B cell (primary cell): Measurements from ENCODE around the gene PGK2. TPM values are rescaled to one million over a fixed set of nuclear protein-coding genes. Genes with fewer than 3 reads are reported as not detected.

Experiments
- ATAC-seq: fragments of 200-7000 bp; cut with Tn5 transposase; one replicate; pipeline ENCODE4 v1.10.0; 2021; ENCODE audit warnings: low read depth, mild to moderate bottlenecking, moderate number of reproducible peaks, moderate library complexity
- CTCF ChIA-PET: fragments of 350-600 bp; sonication (Branson Sonifier 250); formaldehyde crosslinking; loops from one replicate; lab custom pipeline; 2021; ENCODE audit warnings: antibody characterized with exemption, inconsistent platforms; lab: Charles Lee
- POLR2A ChIA-PET: fragments of 350-600 bp; sonication (Branson Sonifier 250); formaldehyde crosslinking; loops from one replicate; lab custom pipeline; 2021; ENCODE audit warnings: antibody characterized with exemption; lab: Charles Lee
- DNase-seq: peaks from one replicate; pipeline ENCODE4 v3.0.0; 2013
- H2AFZ ChIP-seq: 2 replicates; pipeline ENCODE4 v1.6.1; 2012; ENCODE audit warnings: mild to moderate bottlenecking, low read depth, low read length; ENCODE audit not compliant: insufficient read depth, poor library complexity, severe bottlenecking
- H3K27ac ChIP-seq, 2 donors: 1 replicate in 1 of 2; 2 replicates in 1 of 2; pipeline ENCODE4 v1.5.1; 2012 to 2013; ENCODE audit warnings: low read length in 2 of 2, mild to moderate bottlenecking in 2 of 2, moderate library complexity in 1 of 2
- H3K27me3 ChIP-seq, 4 experiments: fragments of 200-600 bp in 1 of 4; sonication (generic) in 1 of 4; replicated peaks in 1 of 4; 1 replicate in 2 of 4; 2 replicates in 2 of 4; pipeline versions ENCODE4 v1.6.1 to v1.7.0; 2013 to 2016; ENCODE audit warnings: low read length in 3 of 4, mild to moderate bottlenecking in 2 of 4, mixed read lengths in 1 of 4, moderate library complexity in 1 of 4; ENCODE audit not compliant: insufficient read depth in 4 of 4, control insufficient read depth in 3 of 4; ENCODE audit errors: control extremely low read depth in 1 of 4
- H3K36me3 ChIP-seq, 2 experiments: replicated peaks in 1 of 2; 1 replicate in 1 of 2; 2 replicates in 1 of 2; pipeline versions ENCODE4 v1.6.1 to v1.7.1; 2013; ENCODE audit warnings: low read length in 1 of 2; ENCODE audit not compliant: insufficient read depth in 2 of 2, control insufficient read depth in 1 of 2; ENCODE audit errors: control extremely low read depth in 1 of 2, extremely low read depth in 1 of 2
- H3K4me1 ChIP-seq, 2 donors: fragments of 200-600 bp in 1 of 2; sonication (generic) in 1 of 2; 1 replicate in 1 of 2; 2 replicates in 1 of 2; pipeline versions ENCODE4 v1.5.1 to v1.6.1; 2013 to 2017; ENCODE audit warnings: low read length in 2 of 2; ENCODE audit not compliant: control insufficient read depth in 2 of 2, insufficient read depth in 2 of 2
- H3K4me2 ChIP-seq: replicated peaks from 2 replicates; pipeline ENCODE3; 2012; ENCODE audit warnings: mild to moderate bottlenecking, low read depth, low read length; ENCODE audit not compliant: poor library complexity, severe bottlenecking
- H3K4me3 ChIP-seq, 5 experiments: fragments of 200-600 bp in 1 of 5; sonication (generic) in 1 of 5; 1 replicate in 3 of 5; 2 replicates in 2 of 5; pipeline versions ENCODE4 v1.5.1 to v1.7.0; 2011 to 2016; ENCODE audit warnings: low read length in 4 of 5, mild to moderate bottlenecking in 4 of 5, low read depth in 2 of 5, control low read depth in 1 of 5, moderate library complexity in 1 of 5; ENCODE audit not compliant: insufficient read depth in 1 of 5; ENCODE audit errors: control extremely low read depth in 1 of 5, extremely low read depth in 1 of 5
- H3K79me2 ChIP-seq: fragments of 200-600 bp; sonication (generic); one replicate; pipeline ENCODE4 v1.6.0; 2016; ENCODE audit warnings: low read length; ENCODE audit not compliant: control insufficient read depth, insufficient read depth
- H3K9ac ChIP-seq: fragments of 200-600 bp; sonication (generic); 2 replicates; pipeline ENCODE4 v1.6.1; 2017; ENCODE audit warnings: mild to moderate bottlenecking, low read length, moderate library complexity
- H3K9me3 ChIP-seq, 3 donors: one replicate each; pipeline versions ENCODE4 v1.6.1 to v1.7.1; 2013; ENCODE audit warnings: low read length in 2 of 3; ENCODE audit not compliant: control insufficient read depth in 2 of 3, insufficient read depth in 1 of 3; ENCODE audit errors: control extremely low read depth in 1 of 3
- H4K20me1 ChIP-seq: 2 replicates; pipeline ENCODE4 v1.6.0; 2012; ENCODE audit warnings: mild to moderate bottlenecking, low read length; ENCODE audit not compliant: insufficient read depth, control insufficient read depth, poor library complexity, severe bottlenecking
- H3K27ac Mint-ChIP-seq: one replicate; pipeline ENCODE4 v1.8.0; 2021; ENCODE audit warnings: mixed read lengths
- H3K27me3 Mint-ChIP-seq: one replicate; pipeline ENCODE4 v1.8.0; 2021; ENCODE audit warnings: mixed read lengths
- H3K4me1 Mint-ChIP-seq: one replicate; pipeline ENCODE4 v1.8.0; 2021; ENCODE audit warnings: mixed read lengths
- H3K4me3 Mint-ChIP-seq: one replicate; pipeline ENCODE4 v1.8.0; 2021; ENCODE audit warnings: mixed read lengths
- H3K9me3 Mint-ChIP-seq: one replicate; pipeline ENCODE4 v1.8.0; 2022; ENCODE audit warnings: mixed read lengths; ENCODE audit not compliant: insufficient read depth
- CTCF ChIP-seq: fragments of 200-600 bp; IDR thresholded peaks from one replicate; pipeline ENCODE4 v1.8.0; 2022; ENCODE audit warnings: antibody characterized with exemption, mild to moderate bottlenecking
- EZH2 ChIP-seq: IDR thresholded peaks from 2 replicates; pipeline ENCODE4 v1.6.1; 2012; ENCODE audit warnings: borderline replicate concordance, low read depth, mild to moderate bottlenecking, moderate library complexity, low read length; ENCODE audit not compliant: insufficient read depth, poor library complexity, severe bottlenecking
- WGBS: methylation state at CpG from one replicate; pipeline ENCODE4 v1.1.5; 2013; ENCODE audit warnings: missing lambda C conversion rate; ENCODE audit not compliant: insufficient coverage; 5-methylcytosine and 5-hydroxymethylcytosine counted together
- intact Hi-C: fragments of 100-400 bp; cut with micrococcal nuclease; formaldehyde crosslinking; loops from one replicate; pipeline ENCODE4 v1.10.0; 2022
- polyA plus RNA-seq: library from polyadenylated mRNA; depleted of rRNA; stranded (reverse); fragments of >200 nt; gene quantifications from 2 replicates; pipeline ENCODE4 v1.2.3, GENCODE V29; 2012
- total RNA-seq, 2 donors: library from RNA; stranded (reverse); fragments of 120-200 nt in 1 of 2; gene quantifications; 1 replicate in 1 of 2; 2 replicates in 1 of 2; pipeline versions ENCODE4 v1.2.3 to v1.2.4, GENCODE V29; 2013 to 2022

Gene PGK2
- total and polyA plus RNA-seq, 2 donors (not counting 1 experiment from before 2014, with no cell fraction given), result not detected

- CTCF ChIA-PET, result no interaction called here
- Histone ChIP-seq H3K27me3 (no peaks in the 10 kb centered on the region), H4K20me1 (no peaks in the 10 kb centered on the region), H3K36me3 (no peaks in the 10 kb centered on the region), H3K4me3 (no peak overlapping the region), H3K79me2 (no peaks in the 10 kb centered on the region), H3K9me3 (no peaks in the 10 kb centered on the region), H3K4me2 (no peak overlapping the region), H2AFZ (no peak overlapping the region), H3K9ac (no peak overlapping the region), H3K27ac (no peak overlapping the region), H3K4me1 (no peaks in the 10 kb centered on the region)
- Mint-ChIP-seq H3K4me1 (no peaks in the 10 kb centered on the region), H3K4me3 (no peak overlapping the region), H3K9me3 (no peaks in the 10 kb centered on the region), H3K27me3 (no peaks in the 10 kb centered on the region), H3K27ac (no peak overlapping the region)
- intact Hi-C loops, result no loop called here
- WGBS, result 100% methylated on average over 1 of the region's 2 CpGs
- ATAC-seq (no peak), DNase-seq (no peak)
- TF ChIP-seq EZH2, result no peak
- no peak for TF ChIP-seq CTCF
- POLR2A ChIA-PET, result no interaction called here
Measured at GRCh38 chr6:49815166-49815565, 28.1 kb upstream of the PGK2 start.

GRCh38 chr6:49813248-49813647 is 26.2 kb upstream of the PGK2 start:
- no peak overlapping the region for H2AFZ ChIP-seq
- H3K79me2 ChIP-seq, result no peaks in the 10 kb centered on the region
- no peak overlapping the region for H3K27ac ChIP-seq
- CTCF ChIA-PET, result no interaction called here
- Mint-ChIP-seq H3K27me3 (no peaks in the 10 kb centered on the region), H3K4me3 (no peak overlapping the region), H3K9me3 (no peaks in the 10 kb centered on the region), H3K27ac (no peak overlapping the region), H3K4me1 (no peaks in the 10 kb centered on the region)
- no peak overlapping the region for H3K4me3 ChIP-seq
- no peak for DNase-seq
- no peaks in the 10 kb centered on the region for H3K9me3 ChIP-seq
- H3K36me3 ChIP-seq, result no peaks in the 10 kb centered on the region
- no peak for ATAC-seq
- 68% methylated on average over 2 of the region's 2 CpGs for WGBS
- intact Hi-C loops, result no loop called here
- no peaks in the 10 kb centered on the region for H3K27me3 ChIP-seq
- no peak overlapping the region for H3K4me2 ChIP-seq
- TF ChIP-seq CTCF (no peak), EZH2 (no peak)
- POLR2A ChIA-PET, result no interaction called here
- no peaks in the 10 kb centered on the region for H4K20me1 ChIP-seq
- H3K4me1 ChIP-seq, result no peaks in the 10 kb centered on the region
- H3K9ac ChIP-seq, result no peak overlapping the region
